Suprapubic skin (tissue), 4 donors: ENCODE measurements around the gene NOC4L. TPM values are rescaled to one million over a fixed set of nuclear protein-coding genes. Genes with fewer than 3 reads are reported as not detected.

Experiments
- DNase-seq, 2 donors: peaks; one replicate each; pipeline ENCODE4 v3.0.0-alpha.2; 2019; ENCODE audit warnings: low spot score in 2 of 2
- H3K27ac ChIP-seq: fragments of 200-600 bp; sonication (generic); one replicate; pipeline ENCODE4 v1.5.1; 2019
- H3K27me3 ChIP-seq: fragments of 200-600 bp; sonication (generic); one replicate; pipeline ENCODE4 v1.5.1; 2019
- H3K36me3 ChIP-seq: fragments of 200-600 bp; sonication (generic); one replicate; pipeline ENCODE4 v1.5.1; 2019
- H3K4me1 ChIP-seq: fragments of 200-600 bp; sonication (generic); one replicate; pipeline ENCODE4 v1.5.1; 2019
- H3K4me3 ChIP-seq: fragments of 200-600 bp; sonication (generic); one replicate; pipeline ENCODE4 v1.5.1; 2019; ENCODE audit warnings: mild to moderate bottlenecking
- H3K9me3 ChIP-seq: fragments of 200-600 bp; sonication (generic); one replicate; pipeline ENCODE4 v1.5.1; 2019
- EP300 ChIP-seq: sonication (generic); formaldehyde crosslinking; IDR thresholded peaks from one replicate; pipeline ENCODE4 v1.6.1; 2017; ENCODE audit warnings: antibody characterized with exemption
- POLR2A ChIP-seq, 2 donors: fragments of 450-650 bp; IDR thresholded peaks; one replicate each; pipeline ENCODE4 v1.6.1; 2017; ENCODE audit warnings: antibody characterized with exemption in 2 of 2, mild to moderate bottlenecking in 2 of 2, moderate library complexity in 2 of 2
- POLR2AphosphoS5 ChIP-seq, 3 donors: sonication (generic); formaldehyde crosslinking; IDR thresholded peaks; one replicate each; pipeline ENCODE4 v1.6.1; 2017; ENCODE audit warnings: antibody characterized with exemption in 3 of 3
- WGBS: methylation state at CpG from one replicate; pipeline ENCODE4 v1.1.5; 2018; 5-methylcytosine and 5-hydroxymethylcytosine counted together
- total RNA-seq, 4 donors: library from RNA; depleted of rRNA; stranded (reverse); fragments of >200 nt; gene quantifications; one replicate each; pipeline ENCODE4 v1.1.0, GENCODE V29; 2016
- TF ChIP-seq, protein P1 (sequence below), 2 donors: fragments of 200-600 bp in 1 of 2; fragments of 450-650 bp in 1 of 2; sonication (generic) in 1 of 2; IDR thresholded peaks; one replicate each; pipeline ENCODE4 v1.5.1; 2016 to 2019; ENCODE audit warnings: antibody characterized with exemption in 2 of 2, mild to moderate bottlenecking in 1 of 2, moderate library complexity in 1 of 2

Gene NOC4L
- total RNA-seq, 4 donors from 2014 or later, result 13.9 to 20.4 (median 16.0) TPM

DNA sequence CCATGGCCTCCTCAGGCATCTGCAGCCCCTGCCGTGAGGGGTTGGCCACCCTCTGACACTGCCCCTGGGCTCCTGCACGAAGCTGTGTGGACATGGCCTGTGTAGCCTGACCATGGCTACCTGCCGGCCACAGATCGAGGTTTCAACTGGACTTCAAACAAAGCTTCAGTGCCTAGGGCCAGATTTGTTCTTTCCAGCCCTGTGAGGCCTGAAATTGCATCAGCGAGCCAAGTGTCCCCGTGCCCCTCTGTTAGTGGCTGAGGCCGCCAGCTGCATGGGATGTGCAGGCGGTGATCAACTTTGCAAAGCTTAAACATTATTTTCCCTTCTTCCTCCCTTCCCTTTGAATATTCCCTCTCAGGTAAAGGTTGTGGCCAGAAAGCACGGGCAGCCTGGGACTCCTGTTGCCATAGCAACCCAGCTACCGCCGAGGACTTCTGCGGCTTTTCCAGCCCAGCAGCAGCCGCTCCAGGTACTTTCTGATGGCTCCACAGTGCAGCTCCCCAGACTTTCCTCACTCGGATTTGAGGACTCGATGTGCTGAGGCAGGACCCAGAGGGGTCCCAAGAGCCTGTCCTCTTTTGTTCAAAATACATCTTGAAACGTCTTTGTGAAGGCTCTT is 35.9 kb upstream of the NOC4L start:
- Histone ChIP-seq H3K36me3 (peaks cover 47% of the 10 kb centered on the region), H3K27ac (no peak overlapping the region), H3K9me3 (no peaks in the 10 kb centered on the region), H3K4me3 (no peak overlapping the region), H3K4me1 (no peaks in the 10 kb centered on the region), H3K27me3 (no peaks in the 10 kb centered on the region)
- DNase-seq, result peak in 1 of 2 donors; percentile 32
- WGBS, result 82% methylated on average over 16 of the region's 16 CpGs
- TF ChIP-seq POLR2AphosphoS5 (IDR thresholded peaks at IDR 0.05), result no peak
- TF ChIP-seq, protein P1, sequence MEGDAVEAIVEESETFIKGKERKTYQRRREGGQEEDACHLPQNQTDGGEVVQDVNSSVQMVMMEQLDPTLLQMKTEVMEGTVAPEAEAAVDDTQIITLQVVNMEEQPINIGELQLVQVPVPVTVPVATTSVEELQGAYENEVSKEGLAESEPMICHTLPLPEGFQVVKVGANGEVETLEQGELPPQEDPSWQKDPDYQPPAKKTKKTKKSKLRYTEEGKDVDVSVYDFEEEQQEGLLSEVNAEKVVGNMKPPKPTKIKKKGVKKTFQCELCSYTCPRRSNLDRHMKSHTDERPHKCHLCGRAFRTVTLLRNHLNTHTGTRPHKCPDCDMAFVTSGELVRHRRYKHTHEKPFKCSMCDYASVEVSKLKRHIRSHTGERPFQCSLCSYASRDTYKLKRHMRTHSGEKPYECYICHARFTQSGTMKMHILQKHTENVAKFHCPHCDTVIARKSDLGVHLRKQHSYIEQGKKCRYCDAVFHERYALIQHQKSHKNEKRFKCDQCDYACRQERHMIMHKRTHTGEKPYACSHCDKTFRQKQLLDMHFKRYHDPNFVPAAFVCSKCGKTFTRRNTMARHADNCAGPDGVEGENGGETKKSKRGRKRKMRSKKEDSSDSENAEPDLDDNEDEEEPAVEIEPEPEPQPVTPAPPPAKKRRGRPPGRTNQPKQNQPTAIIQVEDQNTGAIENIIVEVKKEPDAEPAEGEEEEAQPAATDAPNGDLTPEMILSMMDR (IDR thresholded peaks at IDR 0.05), result no peak
- TF ChIP-seq POLR2A (IDR thresholded peaks at IDR 0.05), result no peak
- TF ChIP-seq EP300, result no peak

GRCh38 chr12:132109741-132110140 is 34.5 kb upstream of the NOC4L start:
- H3K27ac ChIP-seq, result no peak overlapping the region
- H3K4me3 ChIP-seq, result no peak overlapping the region
- peaks cover 61% of the 10 kb centered on the region for H3K36me3 ChIP-seq
- no peaks in the 10 kb centered on the region for H3K4me1 ChIP-seq
- H3K27me3 ChIP-seq, result no peaks in the 10 kb centered on the region
- WGBS, result 87% methylated on average over 8 of the region's 8 CpGs
- H3K9me3 ChIP-seq, result no peaks in the 10 kb centered on the region
- no peak for TF ChIP-seq EP300
- TF ChIP-seq, protein P1 (IDR thresholded peaks at IDR 0.05), result no peak
- TF ChIP-seq POLR2AphosphoS5 (IDR thresholded peaks at IDR 0.05), result no peak
- TF ChIP-seq POLR2A (IDR thresholded peaks at IDR 0.05), result no peak
- DNase-seq, result no peak

DNA sequence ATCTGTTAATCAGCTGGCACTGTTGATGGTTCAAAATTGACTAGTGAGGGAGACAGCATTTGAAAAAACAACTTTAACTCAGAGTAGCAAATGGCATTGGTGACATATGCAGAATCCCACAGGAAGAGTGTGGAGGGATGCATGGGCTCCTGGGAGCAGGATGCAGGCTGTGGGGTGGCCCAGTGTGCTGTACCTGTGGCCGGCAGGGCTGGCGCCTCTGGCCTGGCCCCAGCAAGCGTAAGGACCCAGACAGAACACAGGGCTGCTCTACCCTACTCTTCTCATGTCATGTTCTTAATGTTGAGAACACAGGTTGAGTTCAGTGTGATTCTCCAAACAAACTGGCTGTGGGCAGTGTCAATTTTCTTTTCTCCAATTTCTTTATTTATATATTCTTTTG is 33.6 kb upstream of the NOC4L start:
- TF ChIP-seq, protein P1 (IDR thresholded peaks at IDR 0.05), result no peak
- TF ChIP-seq POLR2AphosphoS5 (IDR thresholded peaks at IDR 0.05) (no peak), EP300 (no peak), POLR2A (IDR thresholded peaks at IDR 0.05) (no peak)
- Histone ChIP-seq H3K4me1 (no peaks in the 10 kb centered on the region), H3K27ac (no peak overlapping the region), H3K9me3 (no peaks in the 10 kb centered on the region), H3K4me3 (no peak overlapping the region), H3K36me3 (peaks cover 62% of the 10 kb centered on the region), H3K27me3 (no peaks in the 10 kb centered on the region)
- DNase-seq, result no peak
- 88% methylated on average over 3 of the region's 3 CpGs for WGBS

GRCh38 chr12:132111654-132112304 is 32.5 kb upstream of the NOC4L start:
- Histone ChIP-seq H3K4me1 (no peaks in the 10 kb centered on the region), H3K36me3 (peaks cover 69% of the 10 kb centered on the region), H3K9me3 (no peaks in the 10 kb centered on the region), H3K27me3 (no peaks in the 10 kb centered on the region), H3K4me3 (no peak overlapping the region), H3K27ac (no peak overlapping the region)
- peak in 1 of 2 donors; percentile 56 for DNase-seq
- TF ChIP-seq EP300 (no peak), POLR2A (IDR thresholded peaks at IDR 0.05) (no peak), POLR2AphosphoS5 (IDR thresholded peaks at IDR 0.05) (no peak)
- TF ChIP-seq, protein P1 (IDR thresholded peaks at IDR 0.05), result no peak
- 88% methylated on average over 13 of the region's 19 CpGs for WGBS

- Histone ChIP-seq H3K4me1 (no peaks in the 10 kb centered on the region), H3K27me3 (no peaks in the 10 kb centered on the region), H3K4me3 (no peak overlapping the region), H3K36me3 (peaks cover 72% of the 10 kb centered on the region), H3K9me3 (no peaks in the 10 kb centered on the region), H3K27ac (no peak overlapping the region)
- peak in 1 of 2 donors; percentile 67 for DNase-seq
- TF ChIP-seq, protein P1 (IDR thresholded peaks at IDR 0.05), result no peak
- TF ChIP-seq POLR2A (IDR thresholded peaks at IDR 0.05) (no peak), EP300 (no peak), POLR2AphosphoS5 (IDR thresholded peaks at IDR 0.05) (no peak)
- 82% methylated on average over 2 of the region's 6 CpGs for WGBS
Measured at GRCh38 chr12:132114667-132115066, 29.6 kb upstream of the NOC4L start.
